ENCODE results near the gene PHF19. TPM values are rescaled to one million over a fixed set of nuclear protein-coding genes. Genes with fewer than 3 reads are reported as not detected.

The PHF19 gene
- total RNA-seq, 1 donor from 2014 or later = 44.9 TPM

DNA sequence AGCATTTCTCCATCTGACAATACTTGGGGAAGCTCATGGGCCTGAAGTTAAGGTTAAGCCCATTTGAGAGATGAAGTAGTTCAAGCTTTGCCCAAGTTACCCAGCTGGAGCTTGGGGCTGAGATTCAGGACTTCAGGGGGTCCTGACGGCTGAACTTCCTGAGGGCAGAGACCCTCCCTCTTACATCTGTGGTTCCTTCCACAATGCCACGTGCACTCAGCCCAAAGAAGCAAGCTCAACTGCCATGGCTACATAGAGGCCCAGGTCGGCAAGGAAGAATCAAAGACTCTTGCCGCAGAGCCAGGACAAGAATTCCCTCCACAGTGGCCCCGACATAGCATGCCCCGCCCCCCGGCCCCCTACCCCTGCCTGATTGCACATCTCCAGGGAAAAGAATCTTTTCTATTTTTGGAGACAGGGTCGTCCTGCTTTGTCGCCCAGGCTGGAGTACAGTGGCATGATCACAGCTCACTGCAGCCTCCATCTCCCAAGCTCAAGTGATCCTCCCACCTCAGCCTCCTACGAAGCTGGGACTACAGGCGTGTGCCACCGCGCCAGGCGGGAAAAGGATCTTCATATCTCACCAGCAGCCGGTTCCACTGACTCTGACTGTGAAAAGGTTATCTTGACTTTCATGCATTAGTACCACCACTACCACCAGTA is 9.2 kb downstream of the PHF19 start:
- peak overlapping the region; percentile 91 for H3K27ac ChIP-seq
- peaks cover 13% of the 10 kb centered on the region for H3K4me1 ChIP-seq
- peaks cover 0 to 21% of the 10 kb centered on the region in 2 donors for H3K36me3 ChIP-seq
- no peaks in the 10 kb centered on the region for H3K27me3 ChIP-seq
- no peaks in the 10 kb centered on the region for H3K9me3 ChIP-seq
- TF ChIP-seq POLR2AphosphoS5 (IDR thresholded peaks at IDR 0.05; ENCODE audit: insufficient read depth in 1 of 2, low read depth in 1 of 2) (no peak), POLR2A (IDR thresholded peaks at IDR 0.05) (no peak)
- TF ChIP-seq, protein P1, sequence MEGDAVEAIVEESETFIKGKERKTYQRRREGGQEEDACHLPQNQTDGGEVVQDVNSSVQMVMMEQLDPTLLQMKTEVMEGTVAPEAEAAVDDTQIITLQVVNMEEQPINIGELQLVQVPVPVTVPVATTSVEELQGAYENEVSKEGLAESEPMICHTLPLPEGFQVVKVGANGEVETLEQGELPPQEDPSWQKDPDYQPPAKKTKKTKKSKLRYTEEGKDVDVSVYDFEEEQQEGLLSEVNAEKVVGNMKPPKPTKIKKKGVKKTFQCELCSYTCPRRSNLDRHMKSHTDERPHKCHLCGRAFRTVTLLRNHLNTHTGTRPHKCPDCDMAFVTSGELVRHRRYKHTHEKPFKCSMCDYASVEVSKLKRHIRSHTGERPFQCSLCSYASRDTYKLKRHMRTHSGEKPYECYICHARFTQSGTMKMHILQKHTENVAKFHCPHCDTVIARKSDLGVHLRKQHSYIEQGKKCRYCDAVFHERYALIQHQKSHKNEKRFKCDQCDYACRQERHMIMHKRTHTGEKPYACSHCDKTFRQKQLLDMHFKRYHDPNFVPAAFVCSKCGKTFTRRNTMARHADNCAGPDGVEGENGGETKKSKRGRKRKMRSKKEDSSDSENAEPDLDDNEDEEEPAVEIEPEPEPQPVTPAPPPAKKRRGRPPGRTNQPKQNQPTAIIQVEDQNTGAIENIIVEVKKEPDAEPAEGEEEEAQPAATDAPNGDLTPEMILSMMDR (IDR thresholded peaks at IDR 0.05) = no peak
- intact Hi-C loops (cut with DNase I) = loop anchor here (5.0 to 10.0 kb wide), 2 partner anchors 69 to 207 kb away; partner anchors contain the start of gene CNTRL
- DNase-seq (ENCODE audit: extremely low spot score in 2 of 2) = no peak
- H3K4me3 ChIP-seq = peak overlapping the region; percentile 44 to 53

DNA sequence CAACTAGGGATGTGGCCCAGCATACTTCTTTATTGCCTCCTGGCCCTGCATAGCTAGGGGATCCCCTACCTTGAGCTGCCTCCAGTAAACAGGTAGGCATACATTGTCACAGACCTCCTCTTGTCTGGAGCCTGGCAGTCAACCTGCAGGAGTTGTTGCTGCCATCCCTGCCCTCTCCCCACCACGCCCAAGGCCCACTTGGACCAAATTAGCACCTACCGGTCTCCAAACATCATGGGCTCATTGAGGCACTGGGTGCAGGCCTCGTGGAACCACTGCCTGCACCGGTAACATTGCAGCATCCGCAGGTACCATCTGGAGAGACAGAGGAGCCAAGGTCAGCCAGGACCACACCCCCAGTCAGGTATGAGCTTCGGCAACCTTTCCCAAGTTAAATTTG is 10.3 kb downstream of the PHF19 start:
- Histone ChIP-seq H3K36me3 (peaks cover 0 to 32% of the 10 kb centered on the region in 2 donors), H3K9me3 (no peaks in the 10 kb centered on the region), H3K4me1 (peaks cover 13% of the 10 kb centered on the region), H3K27ac (no peak overlapping the region), H3K27me3 (no peaks in the 10 kb centered on the region), H3K4me3 (no peak overlapping the region)
- intact Hi-C loops (cut with DNase I) = loop anchor here (5.0 to 10.0 kb wide), 2 partner anchors 71 to 208 kb away; partner anchors contain the start of gene CNTRL
- TF ChIP-seq POLR2A (IDR thresholded peaks at IDR 0.05) = no peak
- no peak for DNase-seq (ENCODE audit: extremely low spot score in 2 of 2)

DNA sequence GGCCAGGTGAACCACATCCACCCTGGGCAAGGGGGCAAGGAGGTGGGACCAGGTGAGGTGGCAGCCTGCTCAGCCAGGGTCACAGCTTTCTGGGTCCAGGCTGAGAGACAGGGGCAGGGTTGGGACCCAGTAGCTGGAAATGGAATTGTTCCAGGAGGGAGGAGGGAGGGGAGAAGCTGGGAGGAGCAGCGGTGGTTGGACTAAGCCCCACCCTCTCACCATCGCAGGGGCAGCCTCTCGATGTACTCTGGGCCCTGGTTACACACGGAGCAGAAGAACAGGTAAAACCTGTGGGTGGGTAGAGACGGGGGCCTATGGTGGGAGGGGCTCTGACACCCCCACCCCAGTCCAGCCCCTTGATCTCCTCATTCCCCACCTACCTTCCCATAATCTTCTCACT is 11.2 kb downstream of the PHF19 start:
- Histone ChIP-seq H3K4me1 (peaks cover 13% of the 10 kb centered on the region), H3K27me3 (no peaks in the 10 kb centered on the region), H3K36me3 (peaks cover 0 to 41% of the 10 kb centered on the region in 2 donors), H3K9me3 (no peaks in the 10 kb centered on the region), H3K4me3 (no peak overlapping the region), H3K27ac (no peak overlapping the region)
- no peak for DNase-seq (ENCODE audit: extremely low spot score in 2 of 2)
- intact Hi-C loops (cut with DNase I) = loop anchor here (5.0 to 10.0 kb wide), 2 partner anchors 71 to 209 kb away; partner anchors contain the start of gene CNTRL
- no peak for TF ChIP-seq POLR2A (IDR thresholded peaks at IDR 0.05)
- no peak for TF ChIP-seq POLR2AphosphoS5 (IDR thresholded peaks at IDR 0.05; ENCODE audit: insufficient read depth in 1 of 2, low read depth in 1 of 2)
- TF ChIP-seq, protein P1 (IDR thresholded peaks at IDR 0.05) = no peak

DNA sequence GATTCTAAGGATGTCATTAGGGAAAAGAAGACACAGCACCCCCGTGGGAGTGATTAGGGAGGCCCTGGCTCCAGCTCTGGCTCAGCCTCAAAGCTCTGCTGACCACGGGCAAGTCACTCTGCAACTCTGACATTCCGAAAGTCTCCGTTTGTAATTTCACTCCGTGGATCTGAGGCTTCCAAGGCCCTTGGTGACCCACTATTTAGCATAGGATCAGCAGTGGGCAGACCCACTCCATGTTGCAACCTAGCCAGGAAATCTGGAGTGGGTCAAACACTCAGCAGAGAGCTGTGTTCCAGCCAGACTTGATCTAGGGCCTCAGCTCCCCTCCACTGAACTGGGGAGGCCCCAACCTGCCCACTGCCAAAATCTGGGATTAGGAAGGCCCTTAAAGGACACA is 11.8 kb downstream of the PHF19 start:
- no peaks in the 10 kb centered on the region for H3K9me3 ChIP-seq
- H3K4me3 ChIP-seq = no peak overlapping the region
- peaks cover 0 to 47% of the 10 kb centered on the region in 2 donors for H3K36me3 ChIP-seq
- TF ChIP-seq, protein P1 (IDR thresholded peaks at IDR 0.05) = no peak
- TF ChIP-seq POLR2AphosphoS5 (IDR thresholded peaks at IDR 0.05; ENCODE audit: insufficient read depth in 1 of 2, low read depth in 1 of 2) (no peak), POLR2A (IDR thresholded peaks at IDR 0.05) (no peak)
- no peak overlapping the region for H3K27ac ChIP-seq
- no peak for DNase-seq (ENCODE audit: extremely low spot score in 2 of 2)
- peaks cover 13% of the 10 kb centered on the region for H3K4me1 ChIP-seq
- intact Hi-C loops (cut with DNase I) = loop anchor here (5.0 to 10.0 kb wide), 2 partner anchors 72 to 210 kb away; partner anchors contain the start of gene CNTRL
- H3K27me3 ChIP-seq = no peaks in the 10 kb centered on the region

DNA sequence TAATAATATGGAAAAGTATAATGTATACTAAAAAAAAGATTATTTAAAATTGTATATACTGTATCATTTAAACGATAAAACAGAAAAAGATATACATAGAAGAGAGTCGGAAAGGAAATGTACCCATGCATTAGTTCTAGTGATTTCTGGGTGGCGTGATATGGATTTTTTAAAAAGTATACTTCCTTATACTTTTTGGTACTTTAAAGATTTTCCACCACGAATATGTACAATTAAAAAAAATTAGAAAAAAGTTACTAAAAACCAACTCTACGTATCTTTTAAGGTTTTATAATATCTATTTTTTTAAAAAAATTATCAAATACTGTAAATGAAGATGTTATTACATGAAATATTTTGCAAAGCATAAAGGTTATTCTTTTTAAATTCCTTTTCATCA is 12.3 kb downstream of the PHF19 start:
- Histone ChIP-seq H3K27ac (no peak overlapping the region), H3K9me3 (no peaks in the 10 kb centered on the region), H3K36me3 (peaks cover 0 to 52% of the 10 kb centered on the region in 2 donors), H3K4me1 (peaks cover 12% of the 10 kb centered on the region), H3K27me3 (no peaks in the 10 kb centered on the region), H3K4me3 (no peak overlapping the region)
- TF ChIP-seq POLR2A (IDR thresholded peaks at IDR 0.05) (no peak), POLR2AphosphoS5 (IDR thresholded peaks at IDR 0.05; ENCODE audit: insufficient read depth in 1 of 2, low read depth in 1 of 2) (no peak)
- TF ChIP-seq, protein P1 (IDR thresholded peaks at IDR 0.05) = no peak
- no peak for DNase-seq (ENCODE audit: extremely low spot score in 2 of 2)
- intact Hi-C loops (cut with DNase I) = loop anchor here (5.0 to 10.0 kb wide), 2 partner anchors 73 to 210 kb away; partner anchors contain the start of gene CNTRL
